Skin of body (tissue), 2 donors: ENCODE data around the gene DGKD. TPM values are rescaled to one million over a fixed set of nuclear protein-coding genes. Genes with fewer than 3 reads are reported as not detected.
"Not testable (repeated sequence)": the region's sequence is repeated elsewhere in the genome, so short reads cannot be mapped to it uniquely, and the experiment has no call there.

Source experiments
- DNase-seq: peaks from one replicate; lab custom pipeline; 2025; lab: John Stamatoyannopoulos, UW
- total RNA-seq: library from RNA; depleted of rRNA; stranded (reverse); fragments of >200 nt; gene quantifications from one replicate; pipeline ENCODE4 v1.2.3, GENCODE V29; 2014

The DGKD gene
- total RNA-seq, 1 donor from 2014 or later = 27.6 TPM

DNA sequence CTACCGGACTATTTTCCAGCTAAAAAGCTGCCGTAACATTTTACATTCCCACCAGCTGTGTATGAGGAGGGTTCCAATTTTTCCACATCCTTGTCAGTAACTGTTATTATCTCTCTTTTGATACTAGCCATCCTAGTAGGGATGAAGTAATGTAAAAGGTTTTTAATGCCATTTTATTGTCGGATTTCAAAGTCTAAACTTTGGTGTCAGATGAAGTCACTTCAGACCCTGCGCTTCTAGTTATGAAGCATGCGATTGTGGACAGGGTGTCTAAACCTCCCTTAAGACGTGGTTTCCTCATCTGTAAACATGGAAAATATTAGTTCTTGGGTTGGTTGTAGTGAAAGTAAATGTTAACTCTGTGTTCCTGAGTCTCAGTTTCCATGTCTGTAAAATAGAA, 4.7 kb downstream of the DGKD start:
- no peak for DNase-seq

GRCh38 chr2:233359823-233360222, 5.5 kb downstream of the DGKD start:
- DNase-seq = no peak

- DNase-seq = no peak
These were observed 6.5 kb downstream of the DGKD start for GRCh38 chr2:233360771-233361176.

DNA sequence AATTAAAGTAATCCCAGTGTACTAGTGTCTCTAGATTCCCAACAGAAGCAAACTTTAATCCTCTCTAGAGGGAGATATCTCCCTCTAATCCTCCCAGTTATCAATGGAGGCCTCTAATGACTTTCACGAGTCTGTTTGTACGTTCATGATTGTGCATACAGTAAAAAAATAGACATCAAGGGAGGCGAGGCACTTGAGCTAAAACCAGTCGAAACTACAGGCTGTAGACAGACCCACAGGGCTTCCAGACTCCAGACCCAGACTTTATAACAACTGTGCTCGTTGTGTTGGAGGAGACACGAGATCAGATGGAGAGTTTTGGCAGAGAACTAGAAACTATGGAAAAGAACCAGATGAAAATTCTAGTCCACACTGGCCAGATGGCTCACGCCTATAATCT, 7.0 kb downstream of the DGKD start:
- DNase-seq = no peak

DNA sequence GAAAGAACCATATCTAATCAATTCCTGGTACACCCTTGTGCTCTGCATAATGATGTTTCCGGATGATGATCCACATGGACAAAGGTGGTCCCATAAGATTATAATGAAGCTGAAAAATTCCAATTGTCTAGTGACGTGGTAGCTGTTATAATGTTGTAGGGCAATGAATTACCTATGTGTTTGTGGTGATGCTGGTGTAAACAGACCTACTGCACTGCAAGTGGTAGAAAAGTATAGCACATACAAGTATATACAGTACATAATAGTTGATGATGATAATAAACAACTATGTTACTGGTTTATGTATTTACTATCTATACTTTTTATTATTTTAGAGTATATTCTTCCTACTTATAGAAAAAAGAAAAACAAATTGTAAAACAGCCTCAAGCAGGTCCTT, 8.4 kb downstream of the DGKD start:
- no peak for DNase-seq

- no peak for DNase-seq
These were observed 9.5 kb downstream of the DGKD start for GRCh38 chr2:233363744-233364235.

DNA sequence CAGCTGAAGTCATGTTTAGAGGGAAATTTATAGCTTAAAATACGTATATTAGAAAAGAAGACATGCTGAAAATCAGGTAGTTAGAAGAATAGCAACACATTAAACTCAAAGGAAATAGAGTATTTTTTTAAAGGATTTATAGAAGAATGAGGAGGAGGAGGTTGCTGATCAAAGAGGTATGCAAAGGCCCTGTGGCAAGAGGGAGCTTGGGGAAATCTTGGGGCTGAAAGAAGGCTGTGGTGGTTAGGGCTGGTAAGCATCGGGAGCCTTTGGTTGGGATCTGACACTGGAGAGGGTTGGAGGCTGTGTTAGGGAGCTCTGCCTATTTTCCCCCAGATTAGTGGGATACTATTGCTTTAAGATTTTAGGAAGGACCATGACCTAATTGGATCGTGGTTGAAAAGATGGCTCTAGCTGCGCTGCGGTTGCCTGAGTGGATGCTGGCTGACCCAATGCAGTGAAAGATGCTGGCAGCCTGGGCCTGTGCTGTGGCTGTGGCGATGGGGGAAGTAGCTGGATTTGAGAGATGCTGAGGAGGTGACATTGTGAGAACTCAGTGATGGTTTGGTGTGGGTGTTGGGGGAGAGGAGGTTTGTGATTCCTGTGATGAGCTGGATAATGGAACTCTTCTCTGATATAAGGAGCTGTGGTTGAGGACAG, 11.7 kb downstream of the DGKD start:
- DNase-seq = no peak

DNA sequence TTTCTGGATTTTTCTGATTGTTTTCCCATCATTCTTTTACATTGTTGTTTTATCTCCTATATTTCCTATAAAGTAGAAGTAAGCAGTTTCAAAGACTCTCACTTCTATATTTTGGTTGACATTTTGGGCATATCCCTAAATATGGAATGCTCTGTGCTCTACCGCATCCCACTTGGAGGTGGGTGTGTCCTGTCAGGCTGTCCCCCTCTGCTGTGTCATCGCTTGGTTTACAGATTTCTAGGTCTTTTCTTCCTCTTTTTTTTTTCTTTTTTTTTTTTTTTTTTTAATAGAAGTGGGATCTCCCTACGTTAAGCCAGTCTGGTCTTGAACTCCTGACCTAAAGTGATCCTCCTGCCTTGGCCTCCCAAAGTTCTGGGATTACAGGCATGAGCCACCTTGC, 13.3 kb downstream of the DGKD start:
- no peak for DNase-seq

DNA sequence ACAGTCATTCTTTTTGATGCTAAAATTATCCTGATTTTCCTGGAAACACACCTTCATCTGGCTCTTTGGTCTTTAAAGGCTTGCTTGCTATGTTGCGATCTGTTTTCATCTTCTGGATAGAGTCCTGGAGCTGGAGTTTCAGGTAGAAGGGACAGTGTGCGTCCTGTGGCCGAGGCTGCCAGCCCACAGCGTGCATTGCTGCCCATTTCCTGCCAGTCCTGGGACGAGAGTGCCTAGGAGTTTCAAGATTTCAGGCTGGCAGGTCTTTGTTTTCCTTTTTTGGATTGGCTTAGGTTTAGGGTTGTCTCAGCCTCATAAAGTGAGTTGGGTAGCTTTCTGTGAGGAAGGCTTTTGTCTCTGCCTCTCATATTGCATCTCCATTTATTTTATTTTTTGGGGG, 14.5 kb downstream of the DGKD start:
- DNase-seq = no peak

DNA sequence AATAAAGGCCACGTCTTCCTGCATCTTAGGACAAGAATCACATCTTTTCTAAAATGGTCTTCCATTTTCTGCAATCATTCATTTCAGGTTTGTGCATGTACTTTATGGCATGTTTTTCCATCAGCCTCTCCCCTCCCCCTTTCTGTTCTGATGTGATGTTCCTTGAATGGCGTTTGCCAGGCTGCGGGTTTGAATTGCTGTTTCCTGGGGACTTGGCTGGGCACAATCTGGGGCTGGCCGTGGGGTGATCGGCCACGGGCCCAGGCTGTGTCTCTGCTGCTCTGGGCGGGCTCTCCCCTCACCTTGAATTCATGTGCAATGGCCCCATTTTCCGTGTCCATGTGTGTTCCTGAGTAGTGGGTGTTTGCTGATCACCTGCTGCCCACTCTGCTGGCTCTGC, 15.2 kb downstream of the DGKD start:
- no peak for DNase-seq

- no peak for DNase-seq
These were observed 15.8 kb downstream of the DGKD start for GRCh38 chr2:233369897-233370685.

- DNase-seq = no peak
These were observed 17.3 kb downstream of the DGKD start for GRCh38 chr2:233371641-233372040.

DNA sequence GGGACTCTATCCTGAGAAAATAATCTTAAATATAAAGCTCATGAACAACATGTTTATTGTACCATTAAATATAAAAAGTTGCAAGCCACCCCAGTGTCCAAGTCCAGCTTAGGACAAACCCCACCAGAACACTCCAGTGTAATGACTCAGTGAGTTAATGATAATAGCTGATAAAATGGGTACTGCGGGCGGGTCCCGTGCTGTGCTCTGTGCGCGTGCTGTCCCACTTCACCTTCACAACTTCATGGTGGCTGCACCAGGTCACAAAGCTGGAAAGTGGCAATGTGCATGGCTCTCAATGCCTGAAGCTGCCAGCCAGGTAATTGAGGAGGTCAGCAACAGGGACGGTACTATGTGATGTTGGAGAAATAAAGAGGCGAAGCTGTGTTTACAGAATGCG, 18.6 kb downstream of the DGKD start:
- no peak for DNase-seq

DNA sequence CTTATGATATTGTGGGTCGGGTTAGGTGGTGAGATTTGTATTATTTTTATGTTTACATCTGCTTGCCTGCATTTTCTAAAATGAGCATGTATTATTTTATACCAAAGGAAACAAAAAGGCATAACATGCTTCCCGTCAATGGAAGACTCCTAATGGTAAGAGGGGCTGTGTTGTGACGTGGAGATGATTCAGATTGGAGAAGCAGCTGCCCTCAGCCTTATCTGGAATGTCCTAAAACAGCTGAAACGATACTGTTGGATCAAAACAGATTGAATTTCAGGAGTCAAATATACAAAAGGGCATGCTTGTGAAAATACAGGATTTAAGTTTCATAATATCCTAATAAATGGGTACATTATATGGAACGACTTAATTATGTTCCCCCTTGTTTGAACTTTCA, 19.0 kb downstream of the DGKD start:
- DNase-seq = no peak

GRCh38 chr2:233374776-233375175, 20.5 kb downstream of the DGKD start:
- DNase-seq = not testable (repeated sequence)

DNA sequence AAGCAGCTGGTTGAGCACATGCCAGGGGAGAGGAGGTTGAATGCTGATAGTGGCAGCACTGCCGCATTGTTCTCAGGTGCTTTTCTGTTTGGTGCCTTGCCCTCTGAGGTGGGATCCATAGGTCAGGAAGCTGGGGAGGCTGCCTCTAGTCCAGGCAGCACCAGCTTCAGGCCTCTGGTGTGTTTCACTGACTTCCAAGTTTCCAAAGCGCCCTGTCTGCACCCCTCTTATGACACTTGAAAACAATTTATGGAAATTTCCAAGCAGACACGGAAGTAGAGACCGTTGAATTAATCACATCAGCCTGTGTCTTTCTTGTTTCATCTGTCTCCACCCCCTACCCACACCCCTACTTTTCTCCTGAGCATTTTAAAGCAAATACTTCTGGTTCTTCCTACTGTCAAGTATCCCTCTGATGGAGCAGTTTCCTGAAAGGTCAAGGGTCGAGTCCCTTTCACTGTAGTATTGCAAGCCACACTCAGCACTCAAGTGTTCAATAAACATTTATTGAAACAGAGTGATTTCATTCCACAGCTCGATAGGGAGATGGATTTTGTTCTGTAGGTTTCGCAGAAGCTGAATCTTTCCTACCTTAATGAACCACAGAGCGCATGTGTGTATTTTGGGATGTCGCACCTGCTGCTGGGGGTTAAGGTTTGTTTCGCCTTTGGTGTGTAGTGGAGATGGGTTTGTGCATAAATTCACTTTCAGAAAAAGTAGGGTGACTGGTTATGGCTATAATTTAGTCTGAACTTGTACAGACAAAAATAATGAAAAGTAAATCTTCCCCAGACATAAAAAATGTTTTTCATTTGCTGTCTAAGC, 21.4 kb downstream of the DGKD start:
- DNase-seq = no peak

DNA sequence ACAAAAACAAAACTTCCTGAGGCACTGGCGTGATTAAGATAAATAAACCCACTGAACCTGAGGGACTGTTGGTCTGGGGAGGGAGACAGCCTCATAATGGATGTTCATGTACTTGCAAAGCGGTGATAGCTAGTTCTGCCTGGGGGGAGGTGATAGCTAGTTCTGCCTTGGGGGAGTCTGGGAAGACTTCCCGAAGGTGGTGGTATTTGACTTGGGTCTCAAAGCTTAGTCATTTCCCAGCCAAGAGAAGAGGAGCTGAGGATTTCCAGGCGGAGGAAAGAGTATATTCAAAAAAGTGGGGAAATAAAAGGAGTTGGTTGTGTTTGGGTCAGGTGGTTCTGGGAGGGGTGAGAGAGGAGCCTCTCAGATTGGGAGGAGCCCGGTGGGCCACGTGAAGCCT, 24.7 kb downstream of the DGKD start:
- DNase-seq = no peak

DNA sequence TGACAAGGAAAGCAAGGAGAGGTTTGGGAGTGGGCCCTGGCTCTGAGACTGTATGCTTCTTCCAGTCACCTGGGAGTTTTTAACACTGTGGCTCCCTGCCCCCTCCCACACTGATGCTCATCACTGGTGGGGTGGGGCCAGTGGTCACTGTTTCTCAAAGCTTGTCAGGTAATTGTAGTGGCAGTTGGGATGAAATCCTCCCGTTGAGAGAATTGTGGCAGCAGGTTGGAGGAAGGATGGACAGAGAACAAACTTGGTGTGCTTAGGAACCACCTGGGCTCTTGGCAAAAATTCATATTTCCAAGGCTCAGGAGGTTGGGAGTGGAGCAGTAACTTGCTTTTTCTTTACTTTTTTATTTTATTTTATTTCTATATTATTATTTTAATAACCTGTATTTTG, 25.1 kb downstream of the DGKD start:
- no peak for DNase-seq

DNA sequence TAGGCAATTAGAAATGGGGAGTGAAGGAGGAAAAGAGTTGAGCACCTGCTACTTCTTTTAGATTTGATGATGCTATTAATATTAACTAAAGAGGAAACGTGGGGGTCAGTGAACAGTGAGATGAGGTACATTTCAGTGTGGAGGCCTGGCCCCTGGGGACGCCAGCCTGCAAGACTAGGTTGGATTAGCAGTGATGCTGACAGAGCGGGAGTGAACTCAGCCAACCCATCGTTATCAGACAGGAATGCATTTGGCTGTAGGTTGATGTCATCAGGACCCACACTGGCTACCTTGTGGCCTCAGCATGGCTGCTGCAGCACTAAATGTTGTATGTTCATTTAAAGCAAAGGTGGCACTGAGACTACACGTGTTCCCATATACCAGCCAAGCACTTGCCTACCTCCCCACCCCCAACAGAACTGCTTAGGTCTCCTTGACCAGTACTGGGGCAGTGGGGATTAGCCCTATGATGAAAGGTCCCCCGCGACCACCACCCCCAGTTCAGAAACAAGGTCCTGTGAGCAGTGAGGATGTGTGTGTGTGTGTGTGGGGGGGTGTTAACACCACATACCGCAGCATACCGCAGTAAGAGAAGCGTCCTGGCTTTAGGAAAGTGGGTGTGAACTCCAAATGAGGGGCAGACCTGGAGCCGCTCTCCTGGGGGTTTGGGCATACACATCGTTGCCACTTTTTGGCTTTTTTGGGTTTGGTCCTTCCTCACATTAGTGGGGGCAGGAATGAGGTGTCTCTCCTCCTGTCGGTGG, 26.0 kb downstream of the DGKD start:
- no peak for DNase-seq

DNA sequence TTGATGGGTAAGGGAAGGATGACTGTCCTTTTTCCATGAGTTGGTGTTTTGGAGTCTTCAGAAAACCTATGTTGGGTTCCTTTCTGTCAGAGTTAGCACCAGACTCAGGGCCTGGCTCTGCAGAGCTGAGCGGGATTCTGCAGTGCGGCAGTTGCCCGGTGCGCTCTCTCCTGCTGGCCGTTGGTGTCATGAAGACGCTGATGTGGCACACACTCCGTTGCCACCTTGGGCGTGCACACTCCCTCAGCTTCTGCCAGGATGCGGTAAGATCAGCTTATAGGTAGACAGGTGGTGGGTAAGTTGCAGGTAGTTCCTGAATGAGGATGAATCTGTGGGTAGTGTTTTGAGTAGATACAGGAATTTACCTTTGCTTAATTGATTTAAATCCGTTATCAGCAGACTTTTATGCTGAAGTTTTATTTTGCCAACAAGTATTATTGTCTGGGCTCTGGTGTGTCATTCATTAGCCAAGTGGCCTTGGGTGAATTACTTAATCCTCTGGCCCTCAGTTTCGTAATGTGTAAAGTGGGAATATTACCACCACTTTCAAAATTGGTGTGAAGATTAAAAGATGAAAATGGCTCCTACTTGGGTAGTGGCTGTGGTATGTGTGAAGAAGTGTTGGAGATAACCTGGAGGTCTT, 26.8 kb downstream of the DGKD start:
- no peak for DNase-seq

- no peak for DNase-seq
These were observed 27.3 kb downstream of the DGKD start for GRCh38 chr2:233381638-233381995.
